ENCODE results near the gene GABBR1.

GABBR1 gene

GRCh38 chr6:29598172-29598747, 34.7 kb downstream of the GABBR1 start:
- Histone ChIP-seq H3K27ac (ENCODE audit: low read depth in 2 of 2, low read length in 2 of 2) (no peak overlapping the region), H3K9me3 (ENCODE audit: control insufficient read depth in 2 of 2, low read length in 2 of 2) (no peaks in the 10 kb centered on the region), H3K9ac (ENCODE audit: low read depth in 1 of 2, low read length in 2 of 2) (no peak overlapping the region), H3K4me1 (ENCODE audit: control insufficient read depth in 2 of 2, insufficient read depth in 2 of 2, low read length in 2 of 2) (peaks cover 0 to 3% of the 10 kb centered on the region in 2 donors), H3K27me3 (ENCODE audit: control insufficient read depth in 2 of 2, insufficient read depth in 2 of 2, low read length in 2 of 2) (no peaks in the 10 kb centered on the region), H3K4me3 (ENCODE audit: low read length in 2 of 2) (no peak overlapping the region), H3K36me3 (ENCODE audit: control insufficient read depth in 2 of 2, insufficient read depth in 2 of 2, low read length in 2 of 2) (no peaks in the 10 kb centered on the region)

GRCh38 chr6:29597184-29597583, 35.8 kb downstream of the GABBR1 start:
- H3K4me1 ChIP-seq (ENCODE audit: control insufficient read depth in 2 of 2, insufficient read depth in 2 of 2, low read length in 2 of 2) = peaks cover 0 to 3% of the 10 kb centered on the region in 2 donors
- no peaks in the 10 kb centered on the region for H3K36me3 ChIP-seq (ENCODE audit: control insufficient read depth in 2 of 2, insufficient read depth in 2 of 2, low read length in 2 of 2)
- H3K27ac ChIP-seq (ENCODE audit: low read depth in 2 of 2, low read length in 2 of 2) = no peak overlapping the region

GRCh38 chr6:29596381-29596900, 36.5 kb downstream of the GABBR1 start:
- H3K36me3 ChIP-seq (ENCODE audit: control insufficient read depth in 2 of 2, insufficient read depth in 2 of 2, low read length in 2 of 2) = no peaks in the 10 kb centered on the region
- no peak overlapping the region for H3K27ac ChIP-seq (ENCODE audit: low read depth in 2 of 2, low read length in 2 of 2)
- no peaks in the 10 kb centered on the region for H3K9me3 ChIP-seq (ENCODE audit: control insufficient read depth in 2 of 2, low read length in 2 of 2)
- H3K27me3 ChIP-seq (ENCODE audit: control insufficient read depth in 2 of 2, insufficient read depth in 2 of 2, low read length in 2 of 2) = no peaks in the 10 kb centered on the region
- peaks cover 0 to 3% of the 10 kb centered on the region in 2 donors for H3K4me1 ChIP-seq (ENCODE audit: control insufficient read depth in 2 of 2, insufficient read depth in 2 of 2, low read length in 2 of 2)
- no peak overlapping the region for H3K9ac ChIP-seq (ENCODE audit: low read depth in 1 of 2, low read length in 2 of 2)
- H3K4me3 ChIP-seq (ENCODE audit: low read length in 2 of 2) = no peak overlapping the region

More at GRCh38 chr6:29597184-29597583, 35.8 kb downstream of the GABBR1 start:
- Histone ChIP-seq H3K27me3 (ENCODE audit: control insufficient read depth in 2 of 2, insufficient read depth in 2 of 2, low read length in 2 of 2) (no peaks in the 10 kb centered on the region), H3K9me3 (ENCODE audit: control insufficient read depth in 2 of 2, low read length in 2 of 2) (no peaks in the 10 kb centered on the region), H3K9ac (ENCODE audit: low read depth in 1 of 2, low read length in 2 of 2) (no peak overlapping the region), H3K4me3 (ENCODE audit: low read length in 2 of 2) (no peak overlapping the region)

DNA sequence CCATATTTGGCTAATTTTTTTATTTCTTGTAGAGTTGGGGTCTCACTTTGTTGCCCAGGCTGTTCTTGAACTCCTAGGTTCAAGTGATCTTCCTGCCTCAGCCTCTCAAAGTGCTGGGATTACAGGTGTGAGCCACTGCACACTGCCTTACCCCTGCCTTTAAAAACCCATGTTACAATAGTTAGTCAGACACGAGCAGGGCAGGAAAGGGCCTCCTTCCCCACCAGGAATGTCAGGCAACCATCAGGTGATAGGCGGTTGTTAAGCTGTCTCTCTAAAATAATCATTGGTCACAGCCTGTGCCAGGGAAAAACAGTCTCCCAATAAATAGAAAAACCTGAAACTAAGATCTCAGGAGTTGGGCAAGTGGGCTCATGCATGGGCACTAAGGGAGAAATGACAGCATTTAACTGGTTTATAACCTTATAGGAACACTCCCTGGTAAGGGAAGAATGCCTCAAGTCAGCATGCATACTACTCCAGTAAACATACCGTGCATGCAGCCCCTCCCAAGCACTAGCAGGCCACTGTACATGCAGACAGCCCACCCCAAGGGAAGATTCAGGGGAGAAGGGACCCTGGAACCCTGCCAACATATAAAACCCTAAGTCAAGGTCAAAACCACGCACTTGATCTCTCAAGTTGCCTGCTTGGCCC, 39.7 kb downstream of the GABBR1 start:
- no peak overlapping the region for H3K9ac ChIP-seq (ENCODE audit: low read depth in 1 of 2, low read length in 2 of 2)
- H3K9me3 ChIP-seq (ENCODE audit: control insufficient read depth in 2 of 2, low read length in 2 of 2) = no peaks in the 10 kb centered on the region
- H3K4me3 ChIP-seq (ENCODE audit: low read length in 2 of 2) = no peak overlapping the region
- no peaks in the 10 kb centered on the region for H3K36me3 ChIP-seq (ENCODE audit: control insufficient read depth in 2 of 2, insufficient read depth in 2 of 2, low read length in 2 of 2)
- H3K4me1 ChIP-seq (ENCODE audit: control insufficient read depth in 2 of 2, insufficient read depth in 2 of 2, low read length in 2 of 2) = peaks cover 0 to 3% of the 10 kb centered on the region in 2 donors
- H3K27me3 ChIP-seq (ENCODE audit: control insufficient read depth in 2 of 2, insufficient read depth in 2 of 2, low read length in 2 of 2) = no peaks in the 10 kb centered on the region
- H3K27ac ChIP-seq (ENCODE audit: low read depth in 2 of 2, low read length in 2 of 2) = no peak overlapping the region

DNA sequence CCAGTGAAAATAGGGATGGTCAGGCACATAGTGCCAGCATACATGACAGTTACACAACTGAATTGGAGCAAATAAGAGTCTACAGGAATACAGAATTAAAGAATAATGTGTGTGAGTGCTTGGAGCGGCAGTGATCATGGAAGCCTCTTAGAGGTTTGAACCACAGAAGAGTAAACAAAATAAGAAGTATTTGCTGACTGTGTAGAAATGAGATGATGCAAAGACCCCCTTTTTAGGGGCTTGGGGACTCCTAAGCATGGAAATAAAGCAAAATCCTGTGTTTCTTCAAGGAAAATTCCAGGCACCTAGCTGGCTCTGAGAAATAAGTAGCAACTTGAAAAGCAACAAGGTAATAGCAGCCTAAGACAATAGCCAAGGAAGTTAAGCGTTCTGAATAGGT, 41.3 kb downstream of the GABBR1 start:
- Histone ChIP-seq H3K9me3 (ENCODE audit: control insufficient read depth in 2 of 2, low read length in 2 of 2) (no peaks in the 10 kb centered on the region), H3K4me3 (ENCODE audit: low read length in 2 of 2) (no peak overlapping the region), H3K27me3 (ENCODE audit: control insufficient read depth in 2 of 2, insufficient read depth in 2 of 2, low read length in 2 of 2) (no peaks in the 10 kb centered on the region), H3K27ac (ENCODE audit: low read depth in 2 of 2, low read length in 2 of 2) (no peak overlapping the region), H3K9ac (ENCODE audit: low read depth in 1 of 2, low read length in 2 of 2) (no peak overlapping the region), H3K36me3 (ENCODE audit: control insufficient read depth in 2 of 2, insufficient read depth in 2 of 2, low read length in 2 of 2) (no peaks in the 10 kb centered on the region), H3K4me1 (ENCODE audit: control insufficient read depth in 2 of 2, insufficient read depth in 2 of 2, low read length in 2 of 2) (peaks cover 0 to 3% of the 10 kb centered on the region in 2 donors)

GRCh38 chr6:29590218-29590808, 42.7 kb downstream of the GABBR1 start:
- H3K4me1 ChIP-seq (ENCODE audit: control insufficient read depth in 2 of 2, insufficient read depth in 2 of 2, low read length in 2 of 2) = peaks cover 0 to 3% of the 10 kb centered on the region in 2 donors
- no peak overlapping the region for H3K27ac ChIP-seq (ENCODE audit: low read depth in 2 of 2, low read length in 2 of 2)
- H3K9ac ChIP-seq (ENCODE audit: low read depth in 1 of 2, low read length in 2 of 2) = no peak overlapping the region
- H3K4me3 ChIP-seq (ENCODE audit: low read length in 2 of 2) = no peak overlapping the region
- no peaks in the 10 kb centered on the region for H3K36me3 ChIP-seq (ENCODE audit: control insufficient read depth in 2 of 2, insufficient read depth in 2 of 2, low read length in 2 of 2)
- H3K27me3 ChIP-seq (ENCODE audit: control insufficient read depth in 2 of 2, insufficient read depth in 2 of 2, low read length in 2 of 2) = no peaks in the 10 kb centered on the region
- H3K9me3 ChIP-seq (ENCODE audit: control insufficient read depth in 2 of 2, low read length in 2 of 2) = no peaks in the 10 kb centered on the region

DNA sequence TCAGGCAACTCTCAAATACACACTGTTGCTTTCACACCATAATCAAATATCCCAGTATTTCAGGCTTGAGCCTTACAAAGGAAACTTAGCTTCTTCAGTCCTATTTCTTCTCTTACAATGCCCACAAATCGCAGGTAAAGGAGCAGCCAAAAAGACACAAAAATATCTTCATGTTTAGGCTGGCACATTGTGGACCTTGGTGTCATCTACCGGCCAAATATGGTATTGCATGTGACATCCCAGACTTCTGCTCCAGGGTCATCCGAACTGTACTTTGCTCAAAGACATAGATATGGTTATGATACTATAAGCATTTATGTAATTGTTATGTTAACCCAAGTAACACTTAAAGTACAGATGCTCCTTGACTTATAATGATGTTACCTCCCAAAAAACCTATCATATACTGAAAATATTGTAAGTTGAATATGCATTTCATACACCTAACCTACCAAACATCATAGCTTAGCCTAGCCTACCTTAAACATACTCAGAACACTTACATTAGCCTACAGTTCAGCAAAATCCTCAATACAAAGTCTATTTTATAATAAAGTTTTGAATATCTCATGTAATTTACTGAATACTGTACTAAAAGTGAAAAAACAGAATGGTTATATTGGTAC, 43.4 kb downstream of the GABBR1 start:
- Histone ChIP-seq H3K4me1 (ENCODE audit: control insufficient read depth in 2 of 2, insufficient read depth in 2 of 2, low read length in 2 of 2) (peaks cover 0 to 3% of the 10 kb centered on the region in 2 donors), H3K27me3 (ENCODE audit: control insufficient read depth in 2 of 2, insufficient read depth in 2 of 2, low read length in 2 of 2) (no peaks in the 10 kb centered on the region), H3K9me3 (ENCODE audit: control insufficient read depth in 2 of 2, low read length in 2 of 2) (no peaks in the 10 kb centered on the region), H3K4me3 (ENCODE audit: low read length in 2 of 2) (no peak overlapping the region), H3K36me3 (ENCODE audit: control insufficient read depth in 2 of 2, insufficient read depth in 2 of 2, low read length in 2 of 2) (no peaks in the 10 kb centered on the region), H3K9ac (ENCODE audit: low read depth in 1 of 2, low read length in 2 of 2) (no peak overlapping the region), H3K27ac (ENCODE audit: low read depth in 2 of 2, low read length in 2 of 2) (no peak overlapping the region)

DNA sequence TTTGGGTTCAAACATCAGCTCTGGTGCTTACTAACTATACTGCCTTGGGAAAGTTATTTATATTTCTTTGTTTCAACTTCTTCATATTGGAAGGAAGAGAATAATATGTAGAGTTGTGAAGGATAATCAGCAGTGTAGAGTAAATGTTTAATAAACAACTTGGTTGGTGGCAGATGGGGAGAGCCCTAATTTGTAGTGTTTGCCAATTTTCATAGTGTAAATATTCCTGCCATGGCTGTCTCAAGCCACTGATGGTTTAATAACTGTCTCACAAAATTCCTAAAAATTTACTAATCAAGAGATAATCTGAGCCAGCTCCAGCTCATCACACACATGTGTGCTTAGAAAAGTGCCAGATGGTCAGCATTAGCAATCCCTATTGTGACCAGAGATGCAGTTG, 48.2 kb downstream of the GABBR1 start, which contains the start of gene OR2H2:
TSS of gene OR2H2 (plus strand) at position 301 of the 400 bp plus-strand sequence. CDS start 2,824 bp downstream, outside the sequence.
- H3K4me1 ChIP-seq (ENCODE audit: control insufficient read depth in 2 of 2, insufficient read depth in 2 of 2, low read length in 2 of 2) = no peaks in the 10 kb centered on the region
- H3K27me3 ChIP-seq (ENCODE audit: control insufficient read depth in 2 of 2, insufficient read depth in 2 of 2, low read length in 2 of 2) = no peaks in the 10 kb centered on the region
- H3K4me3 ChIP-seq (ENCODE audit: low read length in 2 of 2) = no peak within 1 kb of the TSS
- no peak within 1 kb of the TSS for H3K9ac ChIP-seq (ENCODE audit: low read depth in 1 of 2, low read length in 2 of 2)
- no peak within 1 kb of the TSS for H3K27ac ChIP-seq (ENCODE audit: low read depth in 2 of 2, low read length in 2 of 2)
- no peaks in the 10 kb centered on the region for H3K36me3 ChIP-seq (ENCODE audit: control insufficient read depth in 2 of 2, insufficient read depth in 2 of 2, low read length in 2 of 2)
- no peaks in the 10 kb centered on the region for H3K9me3 ChIP-seq (ENCODE audit: control insufficient read depth in 2 of 2, low read length in 2 of 2)

- Histone ChIP-seq H3K27me3 (ENCODE audit: control insufficient read depth in 2 of 2, insufficient read depth in 2 of 2, low read length in 2 of 2) (no peaks in the 10 kb centered on the region), H3K9me3 (ENCODE audit: control insufficient read depth in 2 of 2, low read length in 2 of 2) (no peaks in the 10 kb centered on the region), H3K4me3 (ENCODE audit: low read length in 2 of 2) (no peak overlapping the region)
Observed at GRCh38 chr6:29577544-29577943, 55.4 kb downstream of the GABBR1 start.

DNA sequence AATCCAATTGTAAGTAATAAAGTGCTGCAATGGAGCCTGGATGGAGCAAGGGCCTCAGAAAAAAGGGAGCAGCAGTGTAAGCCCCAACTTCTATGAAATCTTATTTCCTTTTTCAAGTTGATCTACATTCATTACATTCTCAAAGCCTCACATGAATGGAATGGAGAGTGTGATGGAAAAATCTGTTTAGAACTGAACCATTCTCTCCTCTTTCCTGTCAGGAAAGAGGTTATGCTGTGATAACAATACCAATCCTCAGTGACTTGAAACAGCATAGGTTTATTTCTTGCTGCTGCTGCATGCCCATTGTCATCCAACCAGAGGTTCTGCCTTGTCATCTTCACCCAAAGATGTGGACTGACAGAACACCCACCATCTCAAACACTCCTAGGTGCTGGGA, 56.9 kb downstream of the GABBR1 start:
- Histone ChIP-seq H3K27me3 (ENCODE audit: control insufficient read depth in 2 of 2, insufficient read depth in 2 of 2, low read length in 2 of 2) (no peaks in the 10 kb centered on the region), H3K27ac (ENCODE audit: low read depth in 2 of 2, low read length in 2 of 2) (no peak overlapping the region), H3K4me1 (ENCODE audit: control insufficient read depth in 2 of 2, insufficient read depth in 2 of 2, low read length in 2 of 2) (no peaks in the 10 kb centered on the region), H3K9me3 (ENCODE audit: control insufficient read depth in 2 of 2, low read length in 2 of 2) (no peaks in the 10 kb centered on the region), H3K4me3 (ENCODE audit: low read length in 2 of 2) (no peak overlapping the region), H3K9ac (ENCODE audit: low read depth in 1 of 2, low read length in 2 of 2) (no peak overlapping the region), H3K36me3 (ENCODE audit: control insufficient read depth in 2 of 2, insufficient read depth in 2 of 2, low read length in 2 of 2) (no peaks in the 10 kb centered on the region)

More at GRCh38 chr6:29577544-29577943, 55.4 kb downstream of the GABBR1 start:
- Histone ChIP-seq H3K9ac (ENCODE audit: low read depth in 1 of 2, low read length in 2 of 2) (no peak overlapping the region), H3K36me3 (ENCODE audit: control insufficient read depth in 2 of 2, insufficient read depth in 2 of 2, low read length in 2 of 2) (no peaks in the 10 kb centered on the region), H3K27ac (ENCODE audit: low read depth in 2 of 2, low read length in 2 of 2) (no peak overlapping the region), H3K4me1 (ENCODE audit: control insufficient read depth in 2 of 2, insufficient read depth in 2 of 2, low read length in 2 of 2) (no peaks in the 10 kb centered on the region)
